GM19043 (cell line): ENCODE results near the gene HAL.

ENCODE experiments used
- ATAC-seq: cut with Tn5 transposase; IDR thresholded peaks from one replicate; pipeline ENCODE4 v1.9.1; 2021; ENCODE audit warnings: low read depth; ENCODE audit not compliant: unreplicated experiment

The HAL gene, protein sequence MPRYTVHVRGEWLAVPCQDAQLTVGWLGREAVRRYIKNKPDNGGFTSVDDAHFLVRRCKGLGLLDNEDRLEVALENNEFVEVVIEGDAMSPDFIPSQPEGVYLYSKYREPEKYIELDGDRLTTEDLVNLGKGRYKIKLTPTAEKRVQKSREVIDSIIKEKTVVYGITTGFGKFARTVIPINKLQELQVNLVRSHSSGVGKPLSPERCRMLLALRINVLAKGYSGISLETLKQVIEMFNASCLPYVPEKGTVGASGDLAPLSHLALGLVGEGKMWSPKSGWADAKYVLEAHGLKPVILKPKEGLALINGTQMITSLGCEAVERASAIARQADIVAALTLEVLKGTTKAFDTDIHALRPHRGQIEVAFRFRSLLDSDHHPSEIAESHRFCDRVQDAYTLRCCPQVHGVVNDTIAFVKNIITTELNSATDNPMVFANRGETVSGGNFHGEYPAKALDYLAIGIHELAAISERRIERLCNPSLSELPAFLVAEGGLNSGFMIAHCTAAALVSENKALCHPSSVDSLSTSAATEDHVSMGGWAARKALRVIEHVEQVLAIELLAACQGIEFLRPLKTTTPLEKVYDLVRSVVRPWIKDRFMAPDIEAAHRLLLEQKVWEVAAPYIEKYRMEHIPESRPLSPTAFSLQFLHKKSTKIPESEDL

DNA sequence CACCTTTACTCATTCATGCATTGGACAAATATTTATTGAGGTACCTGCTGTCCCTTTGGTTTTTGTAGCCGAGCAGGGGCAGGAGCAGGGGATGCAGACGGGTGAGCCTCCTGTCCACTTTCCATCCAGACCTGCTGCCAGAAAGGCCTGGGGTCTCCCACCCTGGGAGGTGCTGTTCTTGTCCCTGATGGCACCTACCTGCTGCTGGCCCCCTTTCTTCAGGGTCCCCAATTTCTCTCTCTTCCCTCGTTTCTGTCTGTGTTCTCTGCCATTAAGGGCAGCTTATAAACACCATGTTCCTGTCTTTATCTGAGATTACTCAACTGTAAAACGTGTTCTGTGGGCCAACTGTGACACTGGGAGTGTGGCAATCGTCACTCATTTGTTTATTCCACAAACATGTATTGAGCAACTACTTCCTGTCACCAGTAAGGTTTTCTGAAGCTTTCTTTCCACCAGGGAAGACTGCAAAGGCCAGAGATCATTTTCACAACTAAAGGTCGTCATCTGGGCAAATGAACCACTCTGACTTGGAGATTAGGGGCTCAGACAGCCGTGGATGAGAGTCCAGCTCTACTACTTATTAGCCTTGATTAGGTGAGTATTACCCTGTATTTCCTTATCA, at the start of gene HAL:
HAL (minus strand) TSS at position 311 of the 625 bp plus-strand sequence. CDS start 434 bp downstream, outside the sequence.
- no peak for ATAC-seq

DNA sequence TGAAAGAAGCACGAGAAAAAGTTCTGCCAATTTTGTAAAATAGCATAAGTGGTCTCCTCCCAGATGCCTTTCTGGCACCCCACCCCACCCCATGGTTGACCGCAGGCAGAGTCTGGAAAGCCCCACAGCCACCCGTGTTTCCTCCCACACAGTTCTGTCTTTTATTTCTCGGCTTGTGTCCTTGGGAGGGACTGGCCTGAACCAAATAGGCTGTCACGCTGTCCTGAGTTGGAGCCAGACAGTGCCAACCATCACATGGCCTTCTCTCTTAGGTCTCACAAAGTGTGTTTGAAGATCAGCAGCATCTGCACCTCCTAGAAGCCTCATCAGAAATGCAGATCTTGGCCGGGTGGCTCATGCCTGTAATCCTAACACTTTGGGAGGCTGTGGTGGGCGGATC, 49.4 kb upstream of the HAL start:
- no peak for ATAC-seq

DNA sequence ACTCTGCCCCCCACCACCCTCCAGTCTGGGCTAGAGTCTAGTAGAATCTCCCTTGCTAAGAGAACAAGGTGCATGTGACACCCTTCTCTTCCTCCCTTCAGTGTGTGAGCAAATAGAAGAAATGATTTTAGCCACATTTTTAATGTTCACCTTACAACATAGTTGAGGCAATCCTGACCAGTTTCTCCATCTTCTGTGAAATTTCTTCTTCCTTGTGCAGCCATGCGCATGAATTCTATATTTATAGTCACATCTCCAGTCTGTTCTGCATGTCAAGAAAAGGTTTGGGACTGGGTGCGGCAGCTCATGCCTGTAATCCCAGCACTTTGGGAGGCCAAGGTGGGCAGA, 48.8 kb upstream of the HAL start:
- no peak for ATAC-seq

DNA sequence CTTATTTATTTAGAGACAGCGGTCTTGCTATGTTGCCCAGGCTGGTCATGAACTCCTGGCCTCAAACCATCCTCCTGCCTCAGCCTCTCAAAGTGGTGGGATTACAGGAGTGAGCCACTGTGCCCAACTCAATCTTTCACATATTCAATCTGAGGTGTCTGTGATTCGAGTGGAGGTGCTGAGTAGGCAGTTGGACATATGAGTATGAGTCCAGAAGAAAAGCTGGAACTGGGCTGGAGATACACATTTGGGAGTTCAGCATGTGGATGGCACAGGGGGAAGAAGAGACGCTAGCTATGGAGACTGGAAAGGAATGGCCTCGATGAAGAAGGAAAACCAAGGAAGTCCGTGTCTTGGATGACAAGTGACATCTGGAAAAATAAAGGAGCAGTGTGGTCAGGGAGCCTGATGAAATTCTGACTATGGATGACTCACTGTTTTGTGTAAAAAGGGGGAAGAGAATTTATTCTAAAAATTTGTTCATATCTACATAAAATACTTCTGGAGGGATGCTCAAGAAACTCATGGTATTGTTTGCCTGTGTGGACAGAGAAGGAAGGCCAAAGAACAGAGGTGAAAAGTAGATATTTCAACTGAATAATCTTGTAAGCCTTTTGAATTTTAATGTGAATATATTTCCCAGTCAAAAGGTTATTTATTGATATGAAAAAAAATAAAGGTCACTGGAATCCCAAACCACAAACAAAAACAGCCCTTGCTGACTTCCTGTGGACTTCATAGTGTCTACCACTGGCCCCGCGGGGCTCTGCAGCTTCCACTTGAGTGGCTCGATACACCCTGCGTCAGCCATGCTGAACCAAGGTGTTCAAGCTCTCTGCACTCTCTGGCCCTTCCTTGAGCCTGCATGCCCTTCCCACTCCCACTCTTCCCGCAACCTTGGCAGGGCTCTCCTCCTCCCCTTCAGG, 48.1 kb upstream of the HAL start:
- ATAC-seq: no peak

DNA sequence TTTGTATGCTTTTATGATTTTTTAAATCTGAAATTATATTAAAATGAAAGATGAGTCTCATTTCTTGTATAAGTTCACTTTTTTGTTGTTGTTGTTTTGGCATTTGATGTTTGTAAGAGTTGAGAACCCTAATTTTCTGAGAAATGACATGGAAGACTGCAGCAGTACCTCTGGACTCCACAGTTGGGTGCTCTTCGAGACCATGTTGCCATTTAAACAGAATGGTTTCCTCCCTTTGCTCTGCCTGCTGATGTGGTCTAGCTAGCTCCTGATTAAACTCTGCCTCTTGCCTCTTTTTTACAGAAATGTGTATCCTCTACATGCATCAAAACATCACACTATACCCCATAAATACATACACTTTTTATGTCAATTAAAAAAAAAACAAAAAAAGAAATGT, 45.0 kb upstream of the HAL start:
- ATAC-seq: no peak

DNA sequence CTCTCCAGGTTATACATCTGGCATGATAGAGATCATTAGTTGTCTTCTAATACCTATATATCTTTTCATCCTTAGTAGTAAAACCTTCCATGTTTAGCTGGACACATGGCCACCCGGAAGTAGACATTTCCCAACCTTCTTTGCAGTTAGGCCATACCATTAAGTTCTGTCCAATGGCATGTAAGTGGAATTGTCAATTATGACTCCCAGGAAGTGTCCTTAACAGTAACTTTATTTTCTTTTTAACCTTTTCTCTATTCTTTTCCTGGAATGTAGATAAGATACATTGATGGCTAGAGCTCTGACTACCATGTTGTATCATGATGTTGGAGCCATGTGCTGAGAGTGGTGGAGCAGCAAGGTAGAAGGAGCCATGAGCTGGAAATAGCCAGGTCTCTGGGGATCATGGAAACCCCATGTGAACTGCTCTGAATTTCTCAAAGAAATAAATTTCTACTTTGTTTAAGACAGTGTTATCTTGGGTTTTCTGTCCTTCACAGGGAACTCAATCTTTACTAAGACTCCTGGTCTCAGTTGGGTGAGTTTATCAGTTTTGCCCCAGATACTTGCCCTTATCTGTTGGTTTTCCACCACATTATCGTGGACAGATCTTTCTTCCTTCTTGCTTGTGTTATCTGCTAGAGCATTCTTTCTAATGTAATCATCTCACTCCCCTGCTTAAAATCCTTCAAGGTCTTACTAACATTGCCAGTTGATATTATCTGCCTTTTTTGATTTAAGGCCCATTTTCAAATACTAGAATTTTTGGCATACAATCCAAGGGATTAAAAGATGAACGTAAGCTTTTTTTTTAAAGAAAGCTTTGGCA, 44.4 kb upstream of the HAL start:
- ATAC-seq: no peak

DNA sequence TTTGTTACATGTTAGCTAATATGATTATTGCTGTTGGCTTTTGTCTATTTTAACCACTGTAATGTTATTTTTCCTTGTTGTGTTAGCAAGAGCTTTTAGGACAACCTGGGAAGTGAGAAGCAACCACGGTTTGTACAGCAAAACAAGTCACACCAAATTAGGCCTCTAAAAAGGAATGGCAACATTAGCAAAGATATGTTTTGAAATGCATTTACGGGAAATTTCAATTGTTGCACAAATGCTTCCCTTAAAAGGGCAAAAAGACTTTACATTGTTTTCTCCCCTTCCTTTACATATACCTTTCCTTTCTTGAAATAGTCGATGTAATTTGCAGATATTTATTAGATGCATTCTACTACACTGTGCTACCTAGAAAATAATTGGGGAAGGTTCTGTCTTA, 43.4 kb upstream of the HAL start:
- ATAC-seq: no peak

DNA sequence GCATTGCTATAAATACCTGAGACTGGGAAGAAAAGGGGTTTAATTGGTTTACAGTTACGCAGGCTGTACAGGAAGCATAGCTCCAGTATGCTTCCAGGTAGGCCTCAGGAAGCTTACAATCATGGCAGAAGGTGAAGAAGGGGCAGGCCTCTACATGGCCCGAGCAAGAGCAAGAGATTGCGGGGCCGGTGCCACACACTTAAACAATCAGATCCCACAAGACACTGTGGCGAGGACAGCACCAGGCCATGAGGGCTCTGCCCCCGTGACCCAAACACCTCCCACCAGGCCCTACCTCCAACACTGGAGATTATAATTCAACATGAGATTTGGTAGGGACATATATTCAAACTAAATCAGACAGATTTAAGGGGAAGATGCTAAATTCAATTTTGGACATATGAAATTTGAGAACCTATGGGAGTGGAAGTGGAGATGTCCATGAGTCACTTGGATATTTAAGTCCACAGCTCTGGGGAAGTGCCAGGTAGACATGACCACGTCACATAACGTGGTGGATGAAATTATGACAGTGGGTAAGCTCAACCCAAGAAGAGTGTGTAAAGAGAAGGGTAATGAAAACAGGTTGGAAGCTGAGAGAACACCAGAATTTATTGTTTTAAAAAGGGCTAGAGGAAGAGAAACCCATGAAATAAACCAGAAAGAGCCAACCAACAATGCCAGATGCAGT, 40.8 kb upstream of the HAL start:
- ATAC-seq: no peak

DNA sequence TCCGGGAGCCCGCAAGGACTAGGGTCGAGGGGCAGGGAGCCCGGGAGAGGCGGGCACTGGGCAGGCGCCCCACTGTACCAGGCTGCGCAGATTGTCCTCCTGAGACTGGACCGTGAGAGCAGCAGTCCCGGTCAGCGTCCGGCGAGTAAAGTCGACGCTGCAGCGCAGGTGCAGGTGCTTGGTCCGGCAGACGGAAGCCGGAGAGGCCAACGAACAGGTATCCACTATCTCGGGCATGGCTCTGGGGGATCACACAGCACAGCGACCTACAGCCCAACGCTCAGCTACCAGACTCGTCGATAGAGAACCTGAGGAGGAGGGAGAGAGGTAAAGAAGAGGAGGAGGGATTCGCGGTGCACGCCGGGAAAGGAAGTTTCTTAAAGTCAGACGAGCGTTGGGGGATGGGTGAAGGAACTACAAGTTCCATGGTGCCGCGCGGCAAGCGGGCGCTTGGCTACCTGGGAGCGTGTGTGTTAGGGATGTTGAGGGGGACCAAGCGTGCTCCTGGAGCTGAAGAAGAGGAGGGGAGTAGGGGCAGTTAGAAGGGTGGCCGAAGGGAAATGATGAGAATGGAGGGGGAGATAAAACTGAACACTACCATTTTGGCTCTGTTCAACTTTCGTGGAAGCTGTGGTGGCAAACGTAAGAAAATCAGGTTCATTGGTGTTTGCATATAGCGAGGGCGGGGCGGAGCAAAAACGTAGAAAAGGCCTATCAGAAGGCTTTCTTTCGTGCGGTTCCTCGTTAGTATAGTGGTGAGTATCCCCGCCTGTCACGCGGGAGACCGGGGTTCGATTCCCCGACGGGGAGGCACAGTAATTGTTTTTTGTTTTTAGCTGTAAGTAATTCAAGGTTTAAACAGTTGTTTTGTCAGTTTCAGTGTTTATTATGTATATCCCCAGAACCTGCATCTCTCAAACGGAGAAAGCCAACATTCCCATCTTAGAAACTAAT, 39.4 kb upstream of the HAL start, which contains the start of gene LTA4H:
LTA4H (minus strand) TSS at position 305 of the 954 bp plus-strand sequence; CDS start at position 237, 68 bp downstream.
- ATAC-seq: peak; percentile 88

DNA sequence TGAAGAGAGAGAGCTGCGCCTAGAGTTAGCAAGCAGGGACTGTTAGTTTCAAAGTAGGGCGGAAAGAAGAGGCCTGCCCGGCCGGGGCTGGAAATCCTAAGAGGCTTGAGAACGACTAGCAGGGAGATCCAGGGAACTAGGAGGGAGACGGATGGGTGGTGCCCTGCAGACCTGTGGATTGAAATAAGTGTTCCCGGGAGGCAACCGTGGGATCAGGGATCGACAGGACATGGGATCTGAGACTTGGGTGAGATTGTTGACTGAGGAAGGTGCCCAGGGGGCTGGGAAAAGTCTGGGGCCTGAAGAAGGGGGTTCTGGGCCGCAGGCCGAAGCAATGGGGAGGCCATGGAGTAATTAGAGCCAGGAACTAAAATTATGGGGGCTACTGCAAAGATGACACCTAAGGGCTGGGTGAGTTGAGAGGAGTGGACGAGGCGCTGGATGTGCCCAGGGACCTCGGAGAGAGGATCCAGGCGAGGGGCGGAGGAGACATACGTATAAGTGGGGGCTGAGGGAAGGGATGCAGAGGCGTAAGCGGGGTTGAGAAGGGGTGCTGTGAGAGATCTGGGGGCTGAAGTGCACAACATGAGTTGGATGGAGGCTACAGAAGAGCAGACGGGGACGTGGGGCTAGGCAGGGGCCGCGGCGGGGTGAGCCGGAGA, 38.6 kb upstream of the HAL start:
- peak; percentile 6 for ATAC-seq

DNA sequence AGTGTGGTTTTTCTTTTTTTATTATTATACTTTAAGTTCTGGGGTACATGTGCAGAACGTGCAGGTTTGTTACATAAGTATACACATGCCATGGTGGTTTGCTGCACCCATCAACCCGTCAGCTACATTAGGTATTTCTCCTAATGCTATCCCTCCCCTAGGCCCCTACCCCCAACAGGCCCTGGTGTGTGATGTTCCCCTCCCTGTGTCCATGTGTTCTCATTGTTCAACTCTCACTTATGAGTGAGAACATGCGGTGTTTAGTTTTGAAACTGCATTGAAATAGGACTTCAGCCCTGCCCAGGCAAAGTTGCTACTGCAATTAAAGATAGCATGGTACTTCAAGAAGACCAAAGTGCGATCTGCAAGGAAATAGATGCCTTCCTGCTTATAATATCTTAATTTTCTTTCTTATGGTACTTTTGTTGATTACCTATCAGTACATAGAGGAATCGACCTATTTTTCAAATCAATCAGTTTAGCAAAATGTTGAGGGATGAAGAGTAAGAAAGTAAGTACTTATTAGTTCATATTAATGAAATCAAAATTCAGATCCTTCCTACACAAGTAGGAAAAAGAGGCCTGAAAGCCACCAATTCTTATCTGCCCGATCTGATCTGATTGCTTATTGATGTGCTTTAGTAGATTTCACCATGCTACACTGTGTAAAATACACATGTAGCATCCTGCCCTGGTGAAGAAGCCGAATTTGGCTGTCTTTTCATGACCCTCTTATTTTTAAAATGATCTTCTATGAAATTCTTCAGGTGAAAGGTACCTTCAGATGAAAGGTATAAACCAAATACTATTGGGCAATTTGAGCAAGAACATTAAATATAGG, 37.6 kb upstream of the HAL start:
- no peak for ATAC-seq

DNA sequence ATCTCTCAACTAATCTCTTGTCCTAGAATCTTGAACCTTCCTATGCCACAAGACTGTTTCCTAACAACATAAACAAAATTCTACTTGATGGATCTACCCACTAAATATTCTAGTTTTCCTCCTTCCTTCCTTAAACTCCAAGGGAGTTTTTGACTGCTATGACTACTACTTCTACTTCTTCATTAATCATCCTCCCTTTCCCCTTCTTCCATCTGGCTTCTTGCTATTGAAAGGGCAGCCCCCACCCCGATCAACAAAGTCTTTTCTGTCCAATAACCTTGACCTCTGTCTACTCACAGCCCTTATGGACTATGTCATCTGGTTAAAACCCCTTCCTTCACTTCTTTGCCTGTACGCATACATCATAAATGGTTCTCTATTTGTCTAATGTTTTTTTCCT, 33.7 kb upstream of the HAL start:
- ATAC-seq: no peak

DNA sequence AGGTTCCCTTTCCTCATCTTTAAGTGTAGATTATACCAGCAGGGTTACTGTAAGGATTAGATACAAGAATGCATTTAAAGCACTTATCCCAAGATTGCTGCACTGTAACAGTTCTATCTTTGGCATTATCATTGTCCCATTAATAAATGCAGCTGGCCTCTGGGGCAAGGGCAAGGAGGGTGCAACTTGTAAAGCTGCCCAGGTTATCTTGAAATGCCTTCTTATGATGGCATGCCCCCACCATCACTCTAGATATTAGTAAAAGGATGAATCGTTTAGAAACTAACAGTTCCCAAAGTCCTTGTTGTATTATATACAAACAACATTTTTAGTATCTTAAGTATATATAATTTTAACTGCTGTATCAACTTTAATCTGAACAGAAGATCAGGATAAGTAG, 32.4 kb upstream of the HAL start:
- ATAC-seq: no peak

DNA sequence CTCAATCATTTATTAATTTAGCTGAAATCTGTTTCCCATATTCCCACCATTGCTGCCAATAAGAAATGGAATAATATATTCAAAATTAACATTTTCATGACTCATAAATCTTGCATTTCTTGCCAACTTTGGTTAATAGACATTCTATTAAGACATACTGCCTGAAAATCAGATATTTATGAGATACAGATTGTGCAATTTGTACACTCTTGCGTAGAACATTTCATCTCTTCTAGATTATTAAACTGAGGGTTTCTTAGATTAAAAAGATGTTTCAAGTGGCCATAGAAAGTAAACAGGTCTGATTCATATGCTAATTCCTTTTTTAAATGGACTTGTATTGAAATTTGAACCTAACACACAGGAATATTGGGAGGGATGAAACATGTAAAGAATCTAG, 30.2 kb upstream of the HAL start:
- no peak for ATAC-seq

DNA sequence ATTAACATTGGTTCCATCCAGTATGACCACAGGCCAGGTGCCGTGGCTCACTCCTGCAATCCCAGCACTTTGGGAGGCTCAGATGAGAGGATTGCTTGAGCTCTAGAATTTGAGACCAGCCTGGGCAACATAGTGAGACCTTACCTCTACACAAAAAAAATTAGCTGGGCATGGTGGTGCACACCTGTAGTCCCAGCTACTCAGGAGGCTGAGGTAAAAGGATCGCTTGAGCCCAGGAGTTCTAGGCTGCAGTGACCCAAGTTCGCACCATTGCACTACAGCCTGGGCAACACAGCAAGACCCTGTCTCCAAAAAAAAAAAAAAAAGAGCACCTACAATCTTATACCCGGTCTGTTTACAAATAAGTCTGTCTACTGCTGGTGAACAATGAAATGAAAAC, 29.4 kb upstream of the HAL start:
- ATAC-seq: no peak

DNA sequence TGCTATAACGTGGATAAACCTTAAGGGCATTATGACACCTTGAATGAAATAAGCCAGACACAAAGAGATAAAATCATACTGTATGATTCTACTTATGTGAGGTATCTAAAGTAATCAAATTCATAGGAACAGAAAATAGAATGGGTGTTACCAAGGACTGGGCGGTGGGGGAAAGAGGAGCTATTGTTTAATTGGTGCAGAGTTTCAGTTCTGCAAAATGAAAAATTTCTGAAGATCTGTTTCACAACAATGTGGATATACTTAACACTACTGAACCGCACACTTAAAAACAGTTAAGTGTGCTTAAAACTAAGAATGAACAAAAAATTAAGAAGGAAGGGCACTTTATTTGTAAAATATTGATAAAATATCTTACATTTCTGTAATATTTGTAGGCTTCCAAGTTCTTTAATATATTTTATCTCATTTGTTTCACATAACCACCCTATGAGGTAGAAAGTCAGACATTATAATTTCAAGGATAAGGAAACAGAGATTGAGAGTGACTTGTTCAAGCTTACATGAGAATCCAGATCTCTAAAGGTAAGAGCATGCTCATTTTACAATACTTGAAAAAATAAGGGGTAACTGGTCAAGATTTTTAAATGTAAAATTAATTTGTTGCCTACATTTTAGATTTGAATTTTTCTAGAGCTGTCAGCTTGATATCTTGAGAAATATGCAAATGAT, 24.3 kb upstream of the HAL start:
- ATAC-seq: peak; percentile 96
